Activated B cell treated with CpG ODN at 0.5 μM for 24 hours (primary cell): ENCODE data around the gene IGF2R. TPM values are rescaled to one million over a fixed set of nuclear protein-coding genes. Genes with fewer than 3 reads are reported as not detected.

Experiments used
- ATAC-seq: fragments of 200-7000 bp; cut with Tn5 transposase; one replicate; pipeline ENCODE4 v1.10.0; 2021; ENCODE audit warnings: low read depth, mild to moderate bottlenecking, moderate library complexity
- CTCF ChIA-PET: fragments of 350-600 bp; sonication (Branson Sonifier 250); formaldehyde crosslinking; loops from one replicate; lab custom pipeline; 2021; ENCODE audit warnings: antibody characterized with exemption; lab: Charles Lee
- POLR2A ChIA-PET: fragments of 350-600 bp; sonication (Branson Sonifier 250); formaldehyde crosslinking; loops from one replicate; lab custom pipeline; 2021; ENCODE audit warnings: antibody characterized with exemption; lab: Charles Lee
- DNase-seq: peaks from one replicate; pipeline ENCODE4 v3.0.0; 2022
- H3K27ac Mint-ChIP-seq: one replicate; pipeline ENCODE4 v1.8.0; 2020; ENCODE audit warnings: mixed read lengths
- H3K27me3 Mint-ChIP-seq: one replicate; pipeline ENCODE4 v1.8.0; 2021; ENCODE audit warnings: mixed read lengths
- H3K36me3 Mint-ChIP-seq: one replicate; pipeline ENCODE4 v1.8.0; 2021; ENCODE audit warnings: low read depth, mixed read lengths
- H3K4me1 Mint-ChIP-seq: one replicate; pipeline ENCODE4 v1.8.0; 2021; ENCODE audit warnings: mixed read lengths
- H3K4me3 Mint-ChIP-seq: one replicate; pipeline ENCODE4 v1.8.0; 2020; ENCODE audit warnings: mild to moderate bottlenecking, mixed read lengths
- H3K9me3 Mint-ChIP-seq: one replicate; pipeline ENCODE4 v1.8.0; 2020; ENCODE audit warnings: mixed read lengths
- CTCF ChIP-seq: fragments of 200-600 bp; IDR thresholded peaks from one replicate; pipeline ENCODE4 v1.8.0; 2022; ENCODE audit warnings: antibody characterized with exemption, mild to moderate bottlenecking
- intact Hi-C: fragments of 100-400 bp; cut with micrococcal nuclease; formaldehyde crosslinking; loops from one replicate; pipeline ENCODE4 v1.15.1; 2024
- total RNA-seq: library from RNA; stranded (reverse); gene quantifications from 2 replicates; pipeline ENCODE4 v1.2.3, GENCODE V29; 2022

The IGF2R gene
- total RNA-seq, 1 donor from 2014 or later = 79.5 TPM

- no peak for ATAC-seq
- Mint-ChIP-seq H3K4me1 (peaks cover 2% of the 10 kb centered on the region), H3K9me3 (no peaks in the 10 kb centered on the region), H3K4me3 (no peak overlapping the region), H3K36me3 (peaks cover 78% of the 10 kb centered on the region), H3K27ac (no peak overlapping the region), H3K27me3 (no peaks in the 10 kb centered on the region)
- DNase-seq = no peak
- CTCF ChIA-PET = interaction anchor here (1.0 kb wide), 1 partner anchor 177 kb away, joined by 3 read pairs; no protein-coding TSS in a partner anchor
- POLR2A ChIA-PET = no interaction called here
- TF ChIP-seq CTCF = no peak
- intact Hi-C loops = no loop called here
Measured at GRCh38 chr6:160040527-160041264, 71.8 kb downstream of the IGF2R start.

- H3K4me1 Mint-ChIP-seq = peaks cover 2% of the 10 kb centered on the region
- no peaks in the 10 kb centered on the region for H3K27me3 Mint-ChIP-seq
- H3K36me3 Mint-ChIP-seq = peaks cover 78% of the 10 kb centered on the region
- H3K27ac Mint-ChIP-seq = peak overlapping the region; percentile 15
- ChIA-PET POLR2A (no interaction called here), CTCF (interaction anchor here (1.0 kb wide), 1 partner anchor 178 kb away, joined by 3 read pairs; no protein-coding TSS in a partner anchor)
- DNase-seq = no peak
- intact Hi-C loops = no loop called here
- no peak for TF ChIP-seq CTCF
- H3K9me3 Mint-ChIP-seq = no peaks in the 10 kb centered on the region
- no peak for ATAC-seq
- no peak overlapping the region for H3K4me3 Mint-ChIP-seq
Measured at GRCh38 chr6:160041608-160042007, 72.7 kb downstream of the IGF2R start.

GRCh38 chr6:160042014-160042773 is 73.3 kb downstream of the IGF2R start:
- CTCF ChIA-PET = no interaction called here
- intact Hi-C loops = no loop called here
- no peak overlapping the region for H3K27ac Mint-ChIP-seq

GRCh38 chr6:160042788-160043301 is 74.0 kb downstream of the IGF2R start:
- CTCF ChIA-PET = no interaction called here

More at GRCh38 chr6:160042014-160042773, 73.3 kb downstream of the IGF2R start:
- Mint-ChIP-seq H3K27me3 (no peaks in the 10 kb centered on the region), H3K36me3 (peaks cover 78% of the 10 kb centered on the region), H3K9me3 (no peaks in the 10 kb centered on the region), H3K4me1 (peaks cover 2% of the 10 kb centered on the region), H3K4me3 (no peak overlapping the region)
- no peak for TF ChIP-seq CTCF
- POLR2A ChIA-PET = no interaction called here
- ATAC-seq (no peak), DNase-seq (no peak)

More at GRCh38 chr6:160042788-160043301, 74.0 kb downstream of the IGF2R start:
- no peaks in the 10 kb centered on the region for H3K9me3 Mint-ChIP-seq
- H3K4me3 Mint-ChIP-seq = no peak overlapping the region
- no peaks in the 10 kb centered on the region for H3K27me3 Mint-ChIP-seq
- ATAC-seq (no peak), DNase-seq (no peak)
- POLR2A ChIA-PET = no interaction called here
- intact Hi-C loops = no loop called here
- no peak overlapping the region for H3K27ac Mint-ChIP-seq
- peaks cover 2% of the 10 kb centered on the region for H3K4me1 Mint-ChIP-seq
- no peak for TF ChIP-seq CTCF
- H3K36me3 Mint-ChIP-seq = peaks cover 82% of the 10 kb centered on the region
